ENCODE results near the gene TNPO1. TPM values are rescaled to one million over a fixed set of nuclear protein-coding genes. Genes with fewer than 3 reads are reported as not detected.

Gene TNPO1
- total and polyA plus RNA-seq, 2 of the 13 experiments (the other 11 are each of a cell fraction or from before 2014, with no cell fraction given) = 26.7 to 123 TPM

- 0 out of 2 replicates have a peak, but pooled peaks have one; percentile 27 for TF ChIP-seq TFAP4 (IDR thresholded peaks at IDR 0.05; ENCODE audit: borderline replicate concordance, low read depth)
Observed at GRCh38 chr5:72817076-72817481, 618 bp downstream of the TNPO1 start (continued).

- Histone ChIP-seq H3K4me2 (ENCODE audit: low read depth, low read length) (peak overlapping the region; percentile 98), H3K9me3 (ENCODE audit: low read length) (no peaks in the 10 kb centered on the region), H3K27ac (ENCODE audit: extremely low read length, insufficient read depth, low read length) (no peak overlapping the region), H2AFZ (ENCODE audit: low read length) (no peak overlapping the region), H3K4me1 (ENCODE audit: insufficient read depth, low read length) (peaks cover 22% of the 10 kb centered on the region), H3K79me2 (ENCODE audit: insufficient read depth, low read length) (no peaks in the 10 kb centered on the region), H3K9ac (ENCODE audit: insufficient read depth, low read depth, low read length) (peak overlapping the region; percentile 75; the same call in 1 of the 2 replicates), H3K27me3 (ENCODE audit: control insufficient read depth in 1 of 2, insufficient read depth in 2 of 2, low read length in 2 of 2) (no peaks in the 10 kb centered on the region), H3K4me3 (replicated peaks in 1 of 3; ENCODE audit: insufficient read depth in 1 of 3, low read depth in 2 of 3, low read length in 3 of 3) (peak overlapping the region; percentile 85 to 87 (median 87); a peak in 5 of 6 replicates), H4K20me1 (ENCODE audit: insufficient read depth, low read length) (no peaks in the 10 kb centered on the region), H3K36me3 (replicated peaks in 1 of 2; ENCODE audit: control insufficient read depth in 1 of 2, insufficient read depth in 2 of 2, low read length in 2 of 2) (no peaks in the 10 kb centered on the region)
- TF ChIP-seq ZEB1 (IDR thresholded peaks at IDR 0.05; ENCODE audit: insufficient replicate concordance, low read depth) (no peak), NRL (CRISPR knock-in tag; IDR thresholded peaks at IDR 0.05; ENCODE audit: borderline replicate concordance) (no peak)
- ATAC-seq = no peak
- POLR2A ChIA-PET = interaction anchor here (1.2 kb wide), 1 partner anchor 31 kb away, joined by 4 read pairs; no protein-coding TSS in a partner anchor
- WGBS (ENCODE audit: low lambda C conversion rate) = 52% methylated on average over 6 of the region's 6 CpGs
- intact Hi-C loops (cut with micrococcal nuclease; ENCODE audit: unreplicated experiment) (no loop called here), in situ Hi-C loops (cut with HindIII; ENCODE audit: extremely low pct_ligation_motif_present, low pct_unique_long_range_greater_than_20kb) (loop anchor here (5.0 to 10.0 kb wide), 2 partner anchors 205 to 453 kb away; no protein-coding TSS in a partner anchor)
- DNase-seq (ENCODE audit: low spot score) = no peak
- BruUV-seq (replicated peaks) = TSS peak; percentile 62
- no peak for FAIRE-seq
- CTCF ChIA-PET (ENCODE audit: low intra/inter-chr PET ratio, low total read pairs) = no interaction called here
Observed at GRCh38 chr5:72817671-72818266, 1.3 kb downstream of the TNPO1 start.
